Lower lobe of right lung (tissue), 2 donors: ENCODE measurements around the gene AP1G1. TPM values are rescaled to one million over a fixed set of nuclear protein-coding genes. Genes with fewer than 3 reads are reported as not detected.

Experiments used
- ATAC-seq, 2 donors: fragments of 200-7000 bp; cut with Tn5 transposase; one replicate each; pipeline ENCODE4 v1.9.1; 2020 to 2022; ENCODE audit warnings: mild to moderate bottlenecking in 2 of 2, moderate library complexity in 2 of 2
- DNase-seq: peaks from one replicate; pipeline ENCODE4 v3.0.0-alpha.2; 2020
- H3K27ac ChIP-seq: fragments of 200-600 bp; one replicate; pipeline ENCODE4 v1.8.0; 2022
- H3K27me3 ChIP-seq: fragments of 200-600 bp; one replicate; pipeline ENCODE4 v1.8.0; 2022; ENCODE audit warnings: low read depth
- H3K36me3 ChIP-seq: fragments of 200-600 bp; one replicate; pipeline ENCODE4 v1.8.0; 2022; ENCODE audit warnings: mild to moderate bottlenecking
- H3K4me1 ChIP-seq: fragments of 200-600 bp; one replicate; pipeline ENCODE4 v1.8.0; 2022
- H3K4me3 ChIP-seq: fragments of 200-600 bp; one replicate; pipeline ENCODE4 v1.8.0; 2022; ENCODE audit warnings: mild to moderate bottlenecking
- H3K9me3 ChIP-seq: fragments of 200-600 bp; one replicate; pipeline ENCODE4 v1.8.0; 2022
- intact Hi-C: fragments of 100-400 bp; cut with DNase I; formaldehyde crosslinking; loops from one replicate; pipeline ENCODE4 v1.11.0; 2022
- total RNA-seq: library from RNA; stranded (reverse); fragmentation: NEBNext Ultra II Directional; extraction: Animal tissue kit (Norgen Biotek cat#: 25700); gene quantifications from one replicate; pipeline ENCODE4 v1.2.1, GENCODE V29; 2021
- TF ChIP-seq, protein P1 (sequence below): fragments of 200-600 bp; IDR thresholded peaks from one replicate; pipeline ENCODE4 v1.8.0; 2022; ENCODE audit warnings: antibody characterized with exemption, mild to moderate bottlenecking
- donor health status: DM: no; HTN: yes; CAD: no; lungs with severe emphysema.

Gene AP1G1
- total RNA-seq, 1 donor from 2014 or later, result 78.9 TPM

DNA sequence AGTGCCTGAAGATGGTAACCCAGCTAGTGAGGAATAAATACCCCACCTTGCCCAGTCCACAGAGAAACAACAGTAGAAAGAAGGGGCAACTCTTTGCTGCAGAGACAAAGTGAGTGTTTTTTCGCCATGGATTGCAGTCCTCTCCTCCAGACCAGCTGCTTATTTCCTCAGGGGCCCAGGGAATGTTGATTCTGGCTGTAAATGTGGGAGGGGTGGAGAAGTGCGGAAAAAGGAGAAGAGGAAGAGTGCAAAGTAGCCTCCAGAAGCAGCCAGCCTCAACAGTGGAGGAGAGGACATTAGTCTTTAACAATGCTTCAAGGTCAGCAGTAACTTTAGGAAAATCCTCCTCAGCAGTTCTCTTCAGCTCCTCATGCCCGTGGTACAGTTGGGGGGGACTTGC, 76.0 kb downstream of the AP1G1 start:
- intact Hi-C loops, result no loop called here
- H3K9me3 ChIP-seq, result no peaks in the 10 kb centered on the region
- ATAC-seq (no peak), DNase-seq (no peak)
- H3K36me3 ChIP-seq, result peaks cover 89% of the 10 kb centered on the region
- TF ChIP-seq, protein P1, sequence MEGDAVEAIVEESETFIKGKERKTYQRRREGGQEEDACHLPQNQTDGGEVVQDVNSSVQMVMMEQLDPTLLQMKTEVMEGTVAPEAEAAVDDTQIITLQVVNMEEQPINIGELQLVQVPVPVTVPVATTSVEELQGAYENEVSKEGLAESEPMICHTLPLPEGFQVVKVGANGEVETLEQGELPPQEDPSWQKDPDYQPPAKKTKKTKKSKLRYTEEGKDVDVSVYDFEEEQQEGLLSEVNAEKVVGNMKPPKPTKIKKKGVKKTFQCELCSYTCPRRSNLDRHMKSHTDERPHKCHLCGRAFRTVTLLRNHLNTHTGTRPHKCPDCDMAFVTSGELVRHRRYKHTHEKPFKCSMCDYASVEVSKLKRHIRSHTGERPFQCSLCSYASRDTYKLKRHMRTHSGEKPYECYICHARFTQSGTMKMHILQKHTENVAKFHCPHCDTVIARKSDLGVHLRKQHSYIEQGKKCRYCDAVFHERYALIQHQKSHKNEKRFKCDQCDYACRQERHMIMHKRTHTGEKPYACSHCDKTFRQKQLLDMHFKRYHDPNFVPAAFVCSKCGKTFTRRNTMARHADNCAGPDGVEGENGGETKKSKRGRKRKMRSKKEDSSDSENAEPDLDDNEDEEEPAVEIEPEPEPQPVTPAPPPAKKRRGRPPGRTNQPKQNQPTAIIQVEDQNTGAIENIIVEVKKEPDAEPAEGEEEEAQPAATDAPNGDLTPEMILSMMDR, result no peak
- peaks cover 3% of the 10 kb centered on the region for H3K4me1 ChIP-seq
- no peak overlapping the region for H3K27ac ChIP-seq
- no peak overlapping the region for H3K4me3 ChIP-seq
- H3K27me3 ChIP-seq, result no peaks in the 10 kb centered on the region

DNA sequence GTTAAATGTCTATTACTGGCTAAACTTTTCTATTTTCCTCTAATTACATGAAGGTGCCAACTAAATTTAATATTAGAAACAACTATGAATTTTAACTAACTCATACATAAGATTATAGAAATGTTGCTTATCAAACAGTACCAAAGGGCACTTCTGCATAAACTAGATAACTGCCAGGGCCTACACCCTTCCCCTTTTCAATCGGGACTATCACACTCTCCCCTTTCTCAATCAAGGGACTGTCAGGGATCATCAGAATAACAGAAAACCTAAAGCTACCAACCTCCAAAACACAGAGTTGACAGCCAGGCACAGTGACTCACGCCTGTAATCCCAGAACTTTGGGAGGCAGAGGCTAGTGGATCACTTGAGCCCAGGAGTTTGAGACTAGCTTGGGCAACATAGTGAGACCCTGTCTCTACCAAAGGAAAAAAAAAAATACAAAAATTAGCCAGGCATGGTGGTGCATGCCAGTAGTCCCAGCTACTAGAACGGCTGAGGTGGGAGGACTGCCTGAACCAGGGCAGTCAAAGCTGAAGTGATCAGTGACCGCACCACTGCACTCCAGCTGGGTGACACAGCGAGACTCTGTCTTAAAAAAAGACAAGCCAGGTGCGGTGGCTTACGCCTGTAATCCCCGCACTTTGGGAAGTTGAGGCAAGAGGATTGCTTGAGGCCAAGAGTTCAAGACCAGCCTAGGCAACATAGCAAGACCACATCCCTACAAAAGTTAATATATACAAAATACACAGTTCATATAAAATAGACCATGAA, 80.9 kb downstream of the AP1G1 start:
- TF ChIP-seq, protein P1, result no peak
- Histone ChIP-seq H3K27me3 (no peaks in the 10 kb centered on the region), H3K36me3 (peaks cover 40% of the 10 kb centered on the region), H3K27ac (no peak overlapping the region), H3K4me1 (peaks cover 25% of the 10 kb centered on the region), H3K9me3 (no peaks in the 10 kb centered on the region), H3K4me3 (no peak overlapping the region)
- intact Hi-C loops, result no loop called here
- DNase-seq (no peak), ATAC-seq (no peak)

DNA sequence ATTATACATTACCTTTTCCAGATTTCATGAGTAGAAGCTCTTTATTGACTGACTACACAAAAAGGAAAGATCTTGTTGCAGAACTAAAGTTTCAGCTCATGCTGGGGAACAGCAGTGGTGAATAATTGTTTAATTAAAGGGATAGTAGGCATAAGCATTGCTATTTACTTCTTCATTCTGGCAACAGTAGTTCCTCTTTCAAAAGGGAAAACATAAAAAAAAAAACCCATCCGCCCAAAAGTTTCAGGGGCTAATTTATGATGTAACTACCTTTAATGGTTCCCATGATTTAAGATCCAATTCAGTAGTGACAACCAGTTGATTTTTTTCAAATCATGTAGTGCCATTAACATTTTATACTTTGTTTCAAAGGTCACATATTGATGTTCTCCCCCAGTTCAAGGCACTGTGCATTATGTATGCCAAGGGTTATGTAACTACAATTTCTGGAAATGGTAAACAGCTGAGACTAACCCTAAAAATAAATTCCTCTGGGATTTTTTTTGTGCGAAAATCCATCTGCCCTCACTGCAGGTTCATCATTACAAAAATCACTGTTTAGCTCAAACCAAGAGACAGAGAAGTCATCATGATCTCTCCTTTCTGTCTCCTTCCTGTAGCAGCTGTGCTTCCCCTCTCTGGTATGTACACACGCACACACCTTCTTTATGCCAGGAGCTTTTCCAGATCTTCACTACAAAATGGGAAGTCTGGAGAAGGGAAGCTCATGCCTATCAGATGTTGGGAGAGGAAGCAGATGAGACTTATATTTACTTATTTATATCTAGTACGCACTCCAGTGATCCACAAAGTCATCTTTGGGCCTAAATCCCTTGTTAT, 81.9 kb downstream of the AP1G1 start:
- TF ChIP-seq, protein P1, result no peak
- peak overlapping the region; percentile 36 for H3K27ac ChIP-seq
- ATAC-seq (no peak), DNase-seq (no peak)
- peaks cover 33% of the 10 kb centered on the region for H3K4me1 ChIP-seq
- no peak overlapping the region for H3K4me3 ChIP-seq
- H3K9me3 ChIP-seq, result no peaks in the 10 kb centered on the region
- H3K36me3 ChIP-seq, result peaks cover 30% of the 10 kb centered on the region
- intact Hi-C loops, result no loop called here
- H3K27me3 ChIP-seq, result no peaks in the 10 kb centered on the region

DNA sequence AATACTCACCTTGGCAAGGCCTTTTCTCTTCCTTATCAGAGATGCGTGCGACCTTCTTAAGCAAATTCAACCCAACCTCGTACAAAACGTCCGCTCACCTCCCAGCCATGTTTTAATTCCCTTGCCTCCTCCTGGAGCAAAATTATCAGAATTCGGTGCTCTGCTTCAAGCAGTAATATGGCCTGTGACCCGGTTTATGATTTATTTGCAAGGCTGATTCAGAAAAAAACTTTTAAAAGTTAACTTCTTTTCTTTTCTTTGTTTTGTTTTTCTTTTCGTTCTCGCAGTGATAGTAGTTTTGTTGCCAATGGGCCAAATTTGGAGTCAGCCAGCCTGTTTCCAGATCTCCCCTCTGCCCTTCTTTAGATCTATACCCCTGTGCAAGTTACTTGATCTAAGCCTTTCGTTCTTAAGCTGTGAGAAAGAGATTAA, 84.3 kb downstream of the AP1G1 start, which contains the start of gene PHLPP2:
PHLPP2 (minus strand) TSS at position 382 of the 432 bp plus-strand sequence. CDS start 9,906 bp downstream, outside the sequence.
- no peaks in the 10 kb centered on the region for H3K9me3 ChIP-seq
- H3K36me3 ChIP-seq, result peaks cover 8% of the 10 kb centered on the region
- no peak for ATAC-seq
- intact Hi-C loops, result no loop called here
- TF ChIP-seq, protein P1, result no peak
- peak within 1 kb of the TSS; percentile 89 for H3K4me3 ChIP-seq
- no peaks in the 10 kb centered on the region for H3K27me3 ChIP-seq
- peaks cover 33% of the 10 kb centered on the region for H3K4me1 ChIP-seq
- H3K27ac ChIP-seq, result peak within 1 kb of the TSS; percentile 90
- no peak for DNase-seq

DNA sequence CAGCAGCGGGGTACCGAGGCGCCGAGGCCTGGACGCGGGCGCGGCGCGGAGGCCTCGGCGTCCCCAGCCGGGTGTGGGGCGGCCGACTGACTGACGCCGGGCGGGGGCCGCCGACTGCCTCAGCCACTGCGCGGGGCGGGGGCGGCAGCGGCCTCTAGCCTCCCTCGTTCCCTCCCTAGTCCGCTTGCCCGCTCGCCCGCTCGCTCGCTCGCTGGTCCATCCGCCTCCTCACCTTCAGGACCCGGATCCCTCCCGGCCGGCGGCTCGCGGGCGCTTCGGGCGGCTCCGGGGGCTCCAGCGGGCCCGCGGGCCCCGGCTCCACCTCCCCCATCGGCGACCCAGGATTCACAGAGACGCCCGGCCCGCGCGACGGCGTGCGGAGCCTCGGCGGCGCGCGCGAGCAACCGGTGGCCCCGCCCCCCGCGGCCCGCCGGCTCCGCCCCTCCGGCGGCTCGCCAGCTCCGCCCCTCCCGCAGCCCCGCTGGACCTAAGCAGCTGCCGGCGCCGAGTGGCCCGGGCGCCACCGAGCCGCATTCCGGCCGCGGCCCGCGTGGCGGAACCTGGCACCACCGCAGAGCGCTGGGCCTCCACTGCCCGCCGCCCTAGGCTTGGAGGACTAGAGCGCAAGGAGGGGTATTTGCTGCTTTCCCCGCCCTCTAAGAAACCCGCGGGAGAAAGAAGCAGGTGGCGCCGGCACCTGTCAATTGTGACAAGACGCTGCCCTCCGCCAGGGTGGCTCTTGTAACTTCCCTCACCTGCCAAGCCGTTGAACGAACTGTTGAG, 84.9 kb downstream of the AP1G1 start:
- TF ChIP-seq, protein P1, result no peak
- H3K4me3 ChIP-seq, result peak overlapping the region; percentile 89
- intact Hi-C loops, result no loop called here
- no peaks in the 10 kb centered on the region for H3K27me3 ChIP-seq
- peak; percentile 80 for DNase-seq
- H3K4me1 ChIP-seq, result peaks cover 33% of the 10 kb centered on the region
- H3K36me3 ChIP-seq, result peaks cover 2% of the 10 kb centered on the region
- peak; percentile 94 to 95 for ATAC-seq
- peak overlapping the region; percentile 90 for H3K27ac ChIP-seq
- no peaks in the 10 kb centered on the region for H3K9me3 ChIP-seq
